ENCODE results near the gene DUS2.
"Not testable (repeated sequence)": the region's sequence is repeated elsewhere in the genome, so short reads cannot be mapped to it uniquely, and the experiment has no call there.

- TF ChIP-seq, protein P1, sequence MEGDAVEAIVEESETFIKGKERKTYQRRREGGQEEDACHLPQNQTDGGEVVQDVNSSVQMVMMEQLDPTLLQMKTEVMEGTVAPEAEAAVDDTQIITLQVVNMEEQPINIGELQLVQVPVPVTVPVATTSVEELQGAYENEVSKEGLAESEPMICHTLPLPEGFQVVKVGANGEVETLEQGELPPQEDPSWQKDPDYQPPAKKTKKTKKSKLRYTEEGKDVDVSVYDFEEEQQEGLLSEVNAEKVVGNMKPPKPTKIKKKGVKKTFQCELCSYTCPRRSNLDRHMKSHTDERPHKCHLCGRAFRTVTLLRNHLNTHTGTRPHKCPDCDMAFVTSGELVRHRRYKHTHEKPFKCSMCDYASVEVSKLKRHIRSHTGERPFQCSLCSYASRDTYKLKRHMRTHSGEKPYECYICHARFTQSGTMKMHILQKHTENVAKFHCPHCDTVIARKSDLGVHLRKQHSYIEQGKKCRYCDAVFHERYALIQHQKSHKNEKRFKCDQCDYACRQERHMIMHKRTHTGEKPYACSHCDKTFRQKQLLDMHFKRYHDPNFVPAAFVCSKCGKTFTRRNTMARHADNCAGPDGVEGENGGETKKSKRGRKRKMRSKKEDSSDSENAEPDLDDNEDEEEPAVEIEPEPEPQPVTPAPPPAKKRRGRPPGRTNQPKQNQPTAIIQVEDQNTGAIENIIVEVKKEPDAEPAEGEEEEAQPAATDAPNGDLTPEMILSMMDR (IDR thresholded peaks at IDR 0.05): not testable (repeated sequence)
- not testable (repeated sequence) for TF ChIP-seq POLR2A, EP300 (IDR thresholded peaks at IDR 0.05)
Observed at GRCh38 chr16:67994040-67994408, 29.1 kb upstream of the DUS2 start.

Data from ovary (tissue), 3 donors.